SK-N-SH (cell line): ENCODE results near the gene AANAT. TPM values are rescaled to one million over a fixed set of nuclear protein-coding genes. Genes with fewer than 3 reads are reported as not detected.

Experiments used
- CTCF ChIA-PET: fragments of 300-600, 350-600 bp; formaldehyde crosslinking; extraction: SDS; loops from one replicate; lab custom pipeline; 2021; lab: Yijun Ruan, JAX
- POLR2A ChIA-PET: fragments of 350-600 bp; sonication (Branson Sonifier 250); formaldehyde crosslinking; extraction: SDS; loops from one replicate; lab custom pipeline; 2020; ENCODE audit warnings: antibody characterized with exemption, inconsistent platforms; lab: Yijun Ruan, JAX
- DNase-seq: peaks from one replicate; pipeline ENCODE4 v3.0.0; 2012
- H2AFZ ChIP-seq: fragments of 200-600 bp; sonication (generic); 2 replicates; pipeline ENCODE4 v1.8.1; 2016; ENCODE audit warnings: antibody characterized with exemption, mild to moderate bottlenecking, low read depth
- H3F3A ChIP-seq: fragments of 200-600 bp; sonication (generic); replicated peaks from 2 replicates; pipeline ENCODE3; 2016; ENCODE audit warnings: antibody characterized with exemption, mild to moderate bottlenecking; ENCODE audit not compliant: insufficient read depth
- H3K27ac ChIP-seq, 2 experiments: fragments of 200-500 bp in 1 of 2; fragments of 200-600 bp in 1 of 2; sonication (Bioruptor generic) in 1 of 2; sonication (generic), shearing (Covaris generic) in 1 of 2; 2 replicates each; pipeline versions ENCODE4 v1.5.1 to v1.6.1; 2014 to 2016; ENCODE audit warnings: low read depth in 2 of 2, inconsistent platforms in 1 of 2, low read length in 1 of 2, mild to moderate bottlenecking in 1 of 2, mixed read lengths in 1 of 2
- H3K27me3 ChIP-seq: fragments of 200-600 bp; sonication (generic), shearing (Covaris generic); 2 replicates; pipeline ENCODE4 v1.6.1; 2016; ENCODE audit warnings: mixed run types; ENCODE audit not compliant: insufficient read depth
- H3K36me3 ChIP-seq, 2 experiments: fragments of 200-500 bp in 1 of 2; fragments of 200-600 bp in 1 of 2; sonication (Bioruptor generic) in 1 of 2; sonication (generic) in 1 of 2; replicated peaks in 1 of 2; 2 replicates each; pipeline versions ENCODE3 to v1.5.1; 2014 to 2016; ENCODE audit warnings: low read length in 1 of 2, mild to moderate bottlenecking in 1 of 2; ENCODE audit not compliant: insufficient read depth in 2 of 2, control insufficient read depth in 1 of 2
- H3K4me1 ChIP-seq, 2 experiments: fragments of 200-500 bp in 1 of 2; fragments of 200-600 bp in 1 of 2; sonication (Bioruptor generic) in 1 of 2; sonication (generic), shearing (Covaris generic) in 1 of 2; 2 replicates each; pipeline versions ENCODE4 v1.5.1 to v1.6.1; 2014 to 2016; ENCODE audit warnings: low read depth in 1 of 2, low read length in 1 of 2, mixed run types in 1 of 2; ENCODE audit not compliant: insufficient read depth in 2 of 2, control insufficient read depth in 1 of 2
- H3K4me2 ChIP-seq: fragments of 200-600 bp; sonication (generic), shearing (Covaris generic); 2 replicates; pipeline ENCODE4 v1.6.1; 2017; ENCODE audit warnings: mixed run types
- H3K4me3 ChIP-seq, 2 experiments: fragments of 200-500 bp in 1 of 2; fragments of 200-600 bp in 1 of 2; sonication (Bioruptor generic) in 1 of 2; sonication (generic), shearing (Covaris generic) in 1 of 2; 2 replicates each; pipeline versions ENCODE4 v1.5.1 to v1.8.1; 2014 to 2016; ENCODE audit warnings: low read depth in 2 of 2, inconsistent platforms in 1 of 2, low read length in 1 of 2, mild to moderate bottlenecking in 1 of 2, mixed read lengths in 1 of 2, moderate library complexity in 1 of 2
- H3K79me2 ChIP-seq: fragments of 200-600 bp; sonication (generic); 2 replicates; pipeline ENCODE4 v1.8.1; 2017; ENCODE audit warnings: mild to moderate bottlenecking; ENCODE audit not compliant: insufficient read depth
- H3K9ac ChIP-seq: fragments of 200-600 bp; sonication (generic); 2 replicates; pipeline ENCODE4 v1.6.1; 2017; ENCODE audit warnings: mixed run types
- H3K9me2 ChIP-seq: fragments of 200-600 bp; sonication (generic); 2 replicates; pipeline ENCODE4 v1.6.1; 2017; ENCODE audit warnings: mixed run types
- H3K9me3 ChIP-seq: fragments of 200-600 bp; sonication (generic); 2 replicates; pipeline ENCODE4 v1.6.1; 2017; ENCODE audit warnings: mixed run types, mild to moderate bottlenecking, moderate library complexity
- H4K20me1 ChIP-seq: fragments of 200-600 bp; sonication (generic); 2 replicates; pipeline ENCODE4 v1.6.1; 2017; ENCODE audit warnings: mild to moderate bottlenecking, mixed run types; ENCODE audit not compliant: insufficient read depth
- CHD2 ChIP-seq: fragments of 150-350 bp; IDR thresholded peaks from 2 replicates; pipeline ENCODE4 v1.6.1; 2018; ENCODE audit warnings: low read length; ENCODE audit not compliant: partially characterized antibody
- EZH2phosphoT487 ChIP-seq: fragments of 200-600 bp; sonication (generic); IDR thresholded peaks from 2 replicates; pipeline ENCODE4 v1.6.1; 2017; ENCODE audit warnings: low read depth, mixed run types, mild to moderate bottlenecking, antibody characterized with exemption, moderate library complexity, borderline replicate concordance
- FOSL2 ChIP-seq: IDR thresholded peaks from 2 replicates; pipeline ENCODE4 v1.4.0; 2012; ENCODE audit warnings: low read depth, mild to moderate bottlenecking, moderate library complexity, borderline replicate concordance
- GATA2 ChIP-seq: sonication (generic); formaldehyde crosslinking; IDR thresholded peaks from 2 replicates; pipeline ENCODE4 v1.5.0; 2020; ENCODE audit warnings: mild to moderate bottlenecking, missing genetic modification reagents
- NRF1 ChIP-seq: IDR thresholded peaks from 2 replicates; pipeline ENCODE4 v1.6.1; 2012; ENCODE audit warnings: low read depth, mild to moderate bottlenecking, low read length
- POLR2AphosphoS5 ChIP-seq: IDR thresholded peaks from 2 replicates; pipeline ENCODE4 v1.6.1; 2012; ENCODE audit warnings: low read depth, low read length
- RCOR1 ChIP-seq: fragments of 150-350 bp; IDR thresholded peaks from 2 replicates; pipeline ENCODE4 v1.6.1; 2017; ENCODE audit warnings: antibody characterized with exemption, low read length
- RFX5 ChIP-seq: IDR thresholded peaks from 2 replicates; pipeline ENCODE4 v1.6.1; 2012; ENCODE audit warnings: mild to moderate bottlenecking, improper control_type of control experiment, low read length
- SIN3A ChIP-seq: IDR thresholded peaks from 2 replicates; pipeline ENCODE4 v1.6.1; 2012; ENCODE audit warnings: low read depth, mild to moderate bottlenecking, low read length, moderate library complexity, borderline replicate concordance
- SMC3 ChIP-seq: IDR thresholded peaks from 2 replicates; pipeline ENCODE4 v1.6.1; 2012; ENCODE audit warnings: low read depth, low read length, improper control_type of control experiment
- TCF12 ChIP-seq: IDR thresholded peaks from 2 replicates; pipeline ENCODE4 v1.4.0; 2012
- YY1 ChIP-seq: IDR thresholded peaks from 2 replicates; pipeline ENCODE4 v1.4.0; 2012; ENCODE audit warnings: low read depth, mild to moderate bottlenecking
- WGBS: methylation state at CpG from one replicate; pipeline ENCODE4 v1.1.6; 2017; ENCODE audit warnings: low lambda C conversion rate; 5-methylcytosine and 5-hydroxymethylcytosine counted together
- polyA plus RNA-seq, 3 experiments: library from polyadenylated mRNA; depleted of rRNA; stranded (reverse); fragments of >200 nt; gene quantifications; 2 replicates each; pipeline ENCODE4 v1.2.3, GENCODE V29; 2012
- TF ChIP-seq, protein P1 (sequence below): fragments of 150-350 bp; IDR thresholded peaks from 2 replicates; pipeline ENCODE4 v1.6.1; 2016; ENCODE audit warnings: mild to moderate bottlenecking, low read depth, low read length
- TF ChIP-seq, protein P2 (sequence below): IDR thresholded peaks from 2 replicates; pipeline ENCODE4; 2012
- TF ChIP-seq, protein P3 (sequence below): IDR thresholded peaks from 2 replicates; pipeline ENCODE4 v1.6.1; 2012; ENCODE audit warnings: mild to moderate bottlenecking, low read depth, low read length, moderate library complexity
- TF ChIP-seq, protein P4 (sequence below): fragments of 200-600 bp; sonication (generic); IDR thresholded peaks from 2 replicates; pipeline ENCODE4 v1.6.1; 2017; ENCODE audit warnings: antibody characterized with exemption, mild to moderate bottlenecking, moderate library complexity
- TF ChIP-seq, protein P5 (sequence below): IDR thresholded peaks from 2 replicates; pipeline ENCODE4 v1.4.0; 2012; ENCODE audit warnings: low read depth

AANAT gene
- polyA plus RNA-seq, 1 of the 3 experiments (the other 2 are of a cell fraction) = 0.26 TPM

DNA sequence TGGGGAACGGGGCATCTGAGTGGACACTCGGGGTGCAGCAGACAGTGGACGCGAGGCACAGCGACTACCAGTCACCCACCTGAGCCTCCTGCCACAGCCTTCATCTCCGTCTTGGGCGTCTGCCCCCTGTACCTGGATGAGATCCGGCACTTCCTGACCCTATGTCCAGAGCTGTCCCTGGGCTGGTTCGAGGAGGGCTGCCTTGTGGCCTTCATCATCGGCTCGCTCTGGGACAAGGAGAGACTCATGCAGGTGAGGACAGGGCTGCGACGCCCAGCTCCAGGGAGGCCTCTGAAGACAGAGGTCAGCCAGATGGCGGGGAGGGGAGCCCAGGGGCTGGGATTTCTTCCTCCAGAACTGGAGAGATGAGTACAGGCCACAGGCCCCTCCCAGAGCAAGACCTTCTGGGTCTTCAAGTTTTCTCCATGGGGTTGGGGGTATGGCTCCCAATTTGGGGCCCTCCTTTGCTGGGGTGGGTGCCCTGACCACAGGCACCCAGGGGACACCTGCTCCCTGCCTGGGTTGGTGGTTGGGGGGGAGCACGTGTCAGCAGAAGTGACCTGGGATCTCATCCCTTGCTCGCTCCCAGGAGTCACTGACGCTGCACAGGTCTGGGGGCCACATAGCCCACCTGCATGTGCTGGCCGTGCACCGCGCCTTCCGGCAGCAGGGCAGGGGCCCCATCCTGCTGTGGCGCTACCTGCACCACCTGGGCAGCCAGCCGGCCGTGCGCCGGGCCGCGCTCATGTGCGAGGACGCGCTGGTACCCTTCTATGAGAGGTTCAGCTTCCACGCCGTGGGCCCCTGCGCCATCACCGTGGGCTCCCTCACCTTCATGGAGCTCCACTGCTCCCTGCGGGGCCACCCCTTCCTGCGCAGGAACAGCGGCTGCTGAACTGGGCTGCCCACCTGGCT, 1.9 kb downstream of the AANAT start:
- no peak overlapping the region for H3K4me3 ChIP-seq
- H3K79me2 ChIP-seq = no peaks in the 10 kb centered on the region
- H3K27ac ChIP-seq = no peak overlapping the region
- POLR2A ChIA-PET = no interaction called here
- H3F3A ChIP-seq = no peaks in the 10 kb centered on the region
- no peak overlapping the region for H3K4me2 ChIP-seq
- no peaks in the 10 kb centered on the region; a peak in 1 of 4 replicates for H3K4me1 ChIP-seq
- no peak for DNase-seq
- H3K9me2 ChIP-seq = no peaks in the 10 kb centered on the region
- H3K27me3 ChIP-seq = no peaks in the 10 kb centered on the region
- WGBS = 91% methylated on average over 30 of the region's 38 CpGs
- H4K20me1 ChIP-seq = no peaks in the 10 kb centered on the region
- H3K36me3 ChIP-seq = peaks cover 0 to 25% of the 10 kb centered on the region in 2 experiments
- H3K9ac ChIP-seq = no peak overlapping the region
- no peaks in the 10 kb centered on the region for H3K9me3 ChIP-seq
- H2AFZ ChIP-seq = no peak overlapping the region
- TF ChIP-seq, protein P1, sequence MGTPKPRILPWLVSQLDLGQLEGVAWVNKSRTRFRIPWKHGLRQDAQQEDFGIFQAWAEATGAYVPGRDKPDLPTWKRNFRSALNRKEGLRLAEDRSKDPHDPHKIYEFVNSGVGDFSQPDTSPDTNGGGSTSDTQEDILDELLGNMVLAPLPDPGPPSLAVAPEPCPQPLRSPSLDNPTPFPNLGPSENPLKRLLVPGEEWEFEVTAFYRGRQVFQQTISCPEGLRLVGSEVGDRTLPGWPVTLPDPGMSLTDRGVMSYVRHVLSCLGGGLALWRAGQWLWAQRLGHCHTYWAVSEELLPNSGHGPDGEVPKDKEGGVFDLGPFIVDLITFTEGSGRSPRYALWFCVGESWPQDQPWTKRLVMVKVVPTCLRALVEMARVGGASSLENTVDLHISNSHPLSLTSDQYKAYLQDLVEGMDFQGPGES = no peak
- no peak for TF ChIP-seq SMC3
- TF ChIP-seq SIN3A = no peak
- TF ChIP-seq YY1 = no peak
- TF ChIP-seq POLR2AphosphoS5 = no peak
- TF ChIP-seq EZH2phosphoT487 = no peak
- TF ChIP-seq GATA2 (CRISPR knock-in tag) = no peak
- no peak for TF ChIP-seq CHD2
- TF ChIP-seq RCOR1 = no peak
- TF ChIP-seq, protein P2, sequence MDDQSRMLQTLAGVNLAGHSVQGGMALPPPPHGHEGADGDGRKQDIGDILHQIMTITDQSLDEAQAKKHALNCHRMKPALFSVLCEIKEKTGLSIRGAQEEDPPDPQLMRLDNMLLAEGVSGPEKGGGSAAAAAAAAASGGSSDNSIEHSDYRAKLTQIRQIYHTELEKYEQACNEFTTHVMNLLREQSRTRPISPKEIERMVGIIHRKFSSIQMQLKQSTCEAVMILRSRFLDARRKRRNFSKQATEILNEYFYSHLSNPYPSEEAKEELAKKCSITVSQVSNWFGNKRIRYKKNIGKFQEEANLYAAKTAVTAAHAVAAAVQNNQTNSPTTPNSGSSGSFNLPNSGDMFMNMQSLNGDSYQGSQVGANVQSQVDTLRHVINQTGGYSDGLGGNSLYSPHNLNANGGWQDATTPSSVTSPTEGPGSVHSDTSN = no peak
- no peak for TF ChIP-seq RFX5
- no peak for TF ChIP-seq NRF1
- TF ChIP-seq, protein P3, sequence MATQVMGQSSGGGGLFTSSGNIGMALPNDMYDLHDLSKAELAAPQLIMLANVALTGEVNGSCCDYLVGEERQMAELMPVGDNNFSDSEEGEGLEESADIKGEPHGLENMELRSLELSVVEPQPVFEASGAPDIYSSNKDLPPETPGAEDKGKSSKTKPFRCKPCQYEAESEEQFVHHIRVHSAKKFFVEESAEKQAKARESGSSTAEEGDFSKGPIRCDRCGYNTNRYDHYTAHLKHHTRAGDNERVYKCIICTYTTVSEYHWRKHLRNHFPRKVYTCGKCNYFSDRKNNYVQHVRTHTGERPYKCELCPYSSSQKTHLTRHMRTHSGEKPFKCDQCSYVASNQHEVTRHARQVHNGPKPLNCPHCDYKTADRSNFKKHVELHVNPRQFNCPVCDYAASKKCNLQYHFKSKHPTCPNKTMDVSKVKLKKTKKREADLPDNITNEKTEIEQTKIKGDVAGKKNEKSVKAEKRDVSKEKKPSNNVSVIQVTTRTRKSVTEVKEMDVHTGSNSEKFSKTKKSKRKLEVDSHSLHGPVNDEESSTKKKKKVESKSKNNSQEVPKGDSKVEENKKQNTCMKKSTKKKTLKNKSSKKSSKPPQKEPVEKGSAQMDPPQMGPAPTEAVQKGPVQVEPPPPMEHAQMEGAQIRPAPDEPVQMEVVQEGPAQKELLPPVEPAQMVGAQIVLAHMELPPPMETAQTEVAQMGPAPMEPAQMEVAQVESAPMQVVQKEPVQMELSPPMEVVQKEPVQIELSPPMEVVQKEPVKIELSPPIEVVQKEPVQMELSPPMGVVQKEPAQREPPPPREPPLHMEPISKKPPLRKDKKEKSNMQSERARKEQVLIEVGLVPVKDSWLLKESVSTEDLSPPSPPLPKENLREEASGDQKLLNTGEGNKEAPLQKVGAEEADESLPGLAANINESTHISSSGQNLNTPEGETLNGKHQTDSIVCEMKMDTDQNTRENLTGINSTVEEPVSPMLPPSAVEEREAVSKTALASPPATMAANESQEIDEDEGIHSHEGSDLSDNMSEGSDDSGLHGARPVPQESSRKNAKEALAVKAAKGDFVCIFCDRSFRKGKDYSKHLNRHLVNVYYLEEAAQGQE = no peak
- TF ChIP-seq FOSL2 = no peak
- TF ChIP-seq, protein P4, sequence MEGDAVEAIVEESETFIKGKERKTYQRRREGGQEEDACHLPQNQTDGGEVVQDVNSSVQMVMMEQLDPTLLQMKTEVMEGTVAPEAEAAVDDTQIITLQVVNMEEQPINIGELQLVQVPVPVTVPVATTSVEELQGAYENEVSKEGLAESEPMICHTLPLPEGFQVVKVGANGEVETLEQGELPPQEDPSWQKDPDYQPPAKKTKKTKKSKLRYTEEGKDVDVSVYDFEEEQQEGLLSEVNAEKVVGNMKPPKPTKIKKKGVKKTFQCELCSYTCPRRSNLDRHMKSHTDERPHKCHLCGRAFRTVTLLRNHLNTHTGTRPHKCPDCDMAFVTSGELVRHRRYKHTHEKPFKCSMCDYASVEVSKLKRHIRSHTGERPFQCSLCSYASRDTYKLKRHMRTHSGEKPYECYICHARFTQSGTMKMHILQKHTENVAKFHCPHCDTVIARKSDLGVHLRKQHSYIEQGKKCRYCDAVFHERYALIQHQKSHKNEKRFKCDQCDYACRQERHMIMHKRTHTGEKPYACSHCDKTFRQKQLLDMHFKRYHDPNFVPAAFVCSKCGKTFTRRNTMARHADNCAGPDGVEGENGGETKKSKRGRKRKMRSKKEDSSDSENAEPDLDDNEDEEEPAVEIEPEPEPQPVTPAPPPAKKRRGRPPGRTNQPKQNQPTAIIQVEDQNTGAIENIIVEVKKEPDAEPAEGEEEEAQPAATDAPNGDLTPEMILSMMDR = no peak
- TF ChIP-seq, protein P5, sequence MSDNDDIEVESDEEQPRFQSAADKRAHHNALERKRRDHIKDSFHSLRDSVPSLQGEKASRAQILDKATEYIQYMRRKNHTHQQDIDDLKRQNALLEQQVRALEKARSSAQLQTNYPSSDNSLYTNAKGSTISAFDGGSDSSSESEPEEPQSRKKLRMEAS = no peak
- TF ChIP-seq TCF12 = no peak
- TF ChIP-seq, all 33 proteins: peak for 0
- CTCF ChIA-PET = interaction anchor here (0.5 to 56.8 kb wide), 6 partner anchors 6 to 84 kb away, joined by 3 to 1687 read pairs (median 8); partner anchors contain the start of genes AANAT, RHBDF2 and UBE2O
